ENCODE measurements around the gene RNF150. TPM values are rescaled to one million over a fixed set of nuclear protein-coding genes. Genes with fewer than 3 reads are reported as not detected.

The RNF150 gene
- total RNA-seq, 1 experiment from 2014 or later: 2.7 TPM

- DNase-seq (ENCODE audit: low spot score): peak; percentile 53
- no peak overlapping the region for H3K4me3 ChIP-seq (ENCODE audit: low read depth, low read length, poor library complexity, severe bottlenecking)
- no peaks in the 10 kb centered on the region for H3K36me3 ChIP-seq (ENCODE audit: insufficient read depth, low read length, poor library complexity, severe bottlenecking)
- TF ChIP-seq EZH2 (IDR thresholded peaks at IDR 0.05; ENCODE audit: borderline replicate concordance, low read depth, low read length, poor library complexity, severe bottlenecking): no peak
- TF ChIP-seq, protein P1, sequence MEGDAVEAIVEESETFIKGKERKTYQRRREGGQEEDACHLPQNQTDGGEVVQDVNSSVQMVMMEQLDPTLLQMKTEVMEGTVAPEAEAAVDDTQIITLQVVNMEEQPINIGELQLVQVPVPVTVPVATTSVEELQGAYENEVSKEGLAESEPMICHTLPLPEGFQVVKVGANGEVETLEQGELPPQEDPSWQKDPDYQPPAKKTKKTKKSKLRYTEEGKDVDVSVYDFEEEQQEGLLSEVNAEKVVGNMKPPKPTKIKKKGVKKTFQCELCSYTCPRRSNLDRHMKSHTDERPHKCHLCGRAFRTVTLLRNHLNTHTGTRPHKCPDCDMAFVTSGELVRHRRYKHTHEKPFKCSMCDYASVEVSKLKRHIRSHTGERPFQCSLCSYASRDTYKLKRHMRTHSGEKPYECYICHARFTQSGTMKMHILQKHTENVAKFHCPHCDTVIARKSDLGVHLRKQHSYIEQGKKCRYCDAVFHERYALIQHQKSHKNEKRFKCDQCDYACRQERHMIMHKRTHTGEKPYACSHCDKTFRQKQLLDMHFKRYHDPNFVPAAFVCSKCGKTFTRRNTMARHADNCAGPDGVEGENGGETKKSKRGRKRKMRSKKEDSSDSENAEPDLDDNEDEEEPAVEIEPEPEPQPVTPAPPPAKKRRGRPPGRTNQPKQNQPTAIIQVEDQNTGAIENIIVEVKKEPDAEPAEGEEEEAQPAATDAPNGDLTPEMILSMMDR (conservative IDR thresholded peaks at IDR 0.05; ENCODE audit: low read depth, low read length): no peak
- H3K27ac ChIP-seq (ENCODE audit: low read depth, low read length, poor library complexity, severe bottlenecking): no peak overlapping the region
- peaks cover 17% of the 10 kb centered on the region for H3K4me1 ChIP-seq (ENCODE audit: insufficient read depth, low read length, poor library complexity, severe bottlenecking)
- H3K27me3 ChIP-seq (replicated peaks; ENCODE audit: insufficient read depth, low read depth, low read length, poor library complexity): no peaks in the 10 kb centered on the region
- POLR2A ChIA-PET (ENCODE audit: low non-redundant PET): interaction anchor here (0.5 kb wide), 1 partner anchor 26 kb away, joined by 25 read pairs; no protein-coding TSS in a partner anchor
- CTCF ChIA-PET: no interaction called here
- BruUV-seq (replicated peaks): no TSS peak
- no peaks in the 10 kb centered on the region for H3K9me3 ChIP-seq (ENCODE audit: low read depth, low read length, poor library complexity, severe bottlenecking)
- intact Hi-C loops (cut with micrococcal nuclease; ENCODE audit: unreplicated experiment): no loop called here
Observed at GRCh38 chr4:140903522-140904475, 229.5 kb downstream of the RNF150 start.

DNA sequence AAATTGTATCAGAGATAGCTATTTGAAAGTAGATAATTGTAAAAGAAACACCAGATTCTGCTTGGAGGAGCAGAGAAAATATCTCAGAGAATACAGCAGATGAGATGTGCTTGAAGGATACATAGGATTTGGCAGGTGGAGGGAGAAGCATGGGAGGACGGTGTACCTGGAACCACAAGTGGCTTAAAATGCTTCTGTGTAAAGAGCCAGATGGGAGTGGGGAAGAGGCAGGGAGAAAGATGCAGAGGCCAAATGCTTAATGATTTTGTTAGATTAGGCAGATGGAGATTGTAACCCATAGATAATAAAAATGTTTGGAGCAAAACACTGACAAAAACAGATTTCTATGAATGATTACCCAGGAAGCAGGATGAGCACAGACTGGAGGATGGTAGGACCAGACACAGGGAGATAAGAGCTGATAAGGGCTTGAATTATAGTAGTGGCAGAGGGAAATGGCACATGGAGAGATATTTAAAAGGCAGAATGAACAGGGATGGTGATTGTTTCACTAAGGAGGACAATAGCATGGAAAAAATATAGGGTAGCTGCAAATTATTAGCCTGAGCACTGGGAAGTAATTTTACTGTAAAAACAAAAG lies 231.4 kb downstream of the RNF150 start:
- H3K9me3 ChIP-seq (ENCODE audit: low read depth, low read length, poor library complexity, severe bottlenecking): no peaks in the 10 kb centered on the region
- ChIA-PET CTCF (no interaction called here), POLR2A (ENCODE audit: low non-redundant PET) (no interaction called here)
- BruUV-seq (replicated peaks): no TSS peak
- H3K27ac ChIP-seq (ENCODE audit: low read depth, low read length, poor library complexity, severe bottlenecking): no peak overlapping the region
- intact Hi-C loops (cut with micrococcal nuclease; ENCODE audit: unreplicated experiment): no loop called here
- H3K36me3 ChIP-seq (ENCODE audit: insufficient read depth, low read length, poor library complexity, severe bottlenecking): no peaks in the 10 kb centered on the region
- no peak overlapping the region for H3K4me3 ChIP-seq (ENCODE audit: low read depth, low read length, poor library complexity, severe bottlenecking)
- TF ChIP-seq, protein P1 (conservative IDR thresholded peaks at IDR 0.05; ENCODE audit: low read depth, low read length): no peak
- TF ChIP-seq EZH2 (IDR thresholded peaks at IDR 0.05; ENCODE audit: borderline replicate concordance, low read depth, low read length, poor library complexity, severe bottlenecking): no peak
- peaks cover 17% of the 10 kb centered on the region for H3K4me1 ChIP-seq (ENCODE audit: insufficient read depth, low read length, poor library complexity, severe bottlenecking)
- DNase-seq (ENCODE audit: low spot score): no peak
- H3K27me3 ChIP-seq (replicated peaks; ENCODE audit: insufficient read depth, low read depth, low read length, poor library complexity): no peaks in the 10 kb centered on the region

DNA sequence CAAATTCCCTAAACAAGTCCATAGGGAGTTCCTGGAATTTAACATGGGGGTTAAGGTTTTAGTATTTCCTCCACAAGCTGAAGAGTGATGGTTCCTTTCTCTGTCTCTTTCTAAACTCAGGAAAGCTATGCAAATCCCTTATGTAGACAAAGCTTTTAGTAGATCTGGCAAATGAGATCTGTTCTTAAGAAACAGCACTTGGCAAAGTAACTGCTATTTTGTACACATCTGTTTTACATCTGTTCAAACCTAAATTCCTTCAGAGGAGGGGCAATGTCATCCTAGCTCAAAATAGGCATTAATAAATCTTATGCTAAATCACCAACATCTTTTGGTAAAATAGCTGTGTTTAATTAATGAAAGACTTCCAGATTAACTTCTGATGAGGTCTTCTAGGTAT lies 239.3 kb downstream of the RNF150 start:
- Histone ChIP-seq H3K27ac (ENCODE audit: low read depth, low read length, poor library complexity, severe bottlenecking) (no peak overlapping the region), H3K9me3 (ENCODE audit: low read depth, low read length, poor library complexity, severe bottlenecking) (no peaks in the 10 kb centered on the region), H3K27me3 (replicated peaks; ENCODE audit: insufficient read depth, low read depth, low read length, poor library complexity) (peaks cover 7% of the 10 kb centered on the region), H3K4me1 (ENCODE audit: insufficient read depth, low read length, poor library complexity, severe bottlenecking) (peaks cover 20% of the 10 kb centered on the region), H3K36me3 (ENCODE audit: insufficient read depth, low read length, poor library complexity, severe bottlenecking) (no peaks in the 10 kb centered on the region), H3K4me3 (ENCODE audit: low read depth, low read length, poor library complexity, severe bottlenecking) (no peak overlapping the region)
- POLR2A ChIA-PET (ENCODE audit: low non-redundant PET): no interaction called here
- DNase-seq (ENCODE audit: low spot score): peak; percentile 49
- TF ChIP-seq EZH2 (IDR thresholded peaks at IDR 0.05; ENCODE audit: borderline replicate concordance, low read depth, low read length, poor library complexity, severe bottlenecking): no peak
- TF ChIP-seq, protein P1 (conservative IDR thresholded peaks at IDR 0.05; ENCODE audit: low read depth, low read length): no peak
- BruUV-seq (replicated peaks): no TSS peak
- intact Hi-C loops (cut with micrococcal nuclease; ENCODE audit: unreplicated experiment): no loop called here
- CTCF ChIA-PET: interaction anchor here (0.7 kb wide), 1 partner anchor 10 kb away, joined by 3 read pairs; no protein-coding TSS in a partner anchor

Measured in A673 (cell line).